PFSK-1 (cell line): ENCODE measurements around the gene ATP10A.

ENCODE experiments used
- FOXP2 ChIP-seq: optimal IDR thresholded peaks from 2 replicates; pipeline ENCODE3; 2011; ENCODE audit warnings: borderline replicate concordance, control low read depth, inconsistent platforms; ENCODE audit not compliant: insufficient read depth; ENCODE audit errors: extremely low read length, extremely low read depth
- POLR2AphosphoS5 ChIP-seq: IDR thresholded peaks from 2 replicates; pipeline ENCODE4 v1.6.1; 2012; ENCODE audit warnings: low read depth, mild to moderate bottlenecking, control low read depth, low read length, moderate library complexity
- REST ChIP-seq, 2 experiments: IDR thresholded peaks; 2 replicates each; pipeline versions ENCODE4 v1.6.1 to v1.8.0; 2011 to 2012; ENCODE audit warnings: low read depth in 2 of 2, low read length in 2 of 2, control low read depth in 1 of 2, inconsistent platforms in 1 of 2, mild to moderate bottlenecking in 1 of 2, moderate library complexity in 1 of 2; ENCODE audit not compliant: insufficient read depth in 1 of 2
- TAF1 ChIP-seq: IDR thresholded peaks from 2 replicates; pipeline ENCODE4 v1.6.1; 2012; ENCODE audit warnings: low read length, control low read depth, borderline replicate concordance; ENCODE audit not compliant: insufficient read depth

DNA sequence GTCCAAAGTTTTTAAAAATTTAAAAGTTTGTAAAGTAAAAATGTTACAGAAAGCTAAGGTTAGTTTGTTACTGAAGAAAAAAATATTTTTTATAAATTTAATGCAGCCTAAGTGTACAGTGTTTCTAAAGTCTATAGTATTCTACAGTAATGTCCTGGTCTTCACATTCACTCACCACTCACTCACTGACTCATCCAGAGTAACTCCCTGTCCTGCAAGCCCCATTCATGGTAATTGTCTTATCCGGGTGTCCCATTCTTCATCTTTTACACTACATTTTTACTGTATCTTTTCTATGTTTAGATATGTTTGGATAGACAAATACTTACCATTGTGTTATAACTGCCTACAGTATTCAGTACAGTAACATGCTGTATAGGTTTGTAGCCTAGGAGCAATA, 36.7 kb upstream of the ATP10A start:
- TF ChIP-seq REST (IDR thresholded peaks at IDR 0.05; ENCODE audit: insufficient read depth in 1 of 2, low read depth in 2 of 2, low read length in 2 of 2) (no peak), POLR2AphosphoS5 (no peak), TAF1 (no peak), FOXP2 (no peak)
